Endodermal cell (in vitro differentiated cells): ENCODE data around the gene TUT7. TPM values are rescaled to one million over a fixed set of nuclear protein-coding genes. Genes with fewer than 3 reads are reported as not detected.

Experiments used
- DNase-seq: peaks from one replicate; pipeline ENCODE4 v3.0.0-alpha.2; 2017
- H3K27ac ChIP-seq: 2 replicates; pipeline ENCODE4 v1.5.1; 2013; ENCODE audit warnings: mild to moderate bottlenecking, low read depth, low read length, moderate library complexity
- H3K27me3 ChIP-seq: 2 replicates; pipeline ENCODE4 v1.6.1; 2013; ENCODE audit warnings: mild to moderate bottlenecking, low read length, moderate library complexity; ENCODE audit not compliant: insufficient read depth, control insufficient read depth, poor library complexity, severe bottlenecking
- H3K36me3 ChIP-seq: 2 replicates; pipeline ENCODE4 v1.7.0; 2013; ENCODE audit warnings: mild to moderate bottlenecking, low read length, moderate library complexity; ENCODE audit not compliant: control insufficient read depth, insufficient read depth
- H3K4me1 ChIP-seq: one replicate; pipeline ENCODE4 v1.7.0; 2013; ENCODE audit warnings: low read length; ENCODE audit not compliant: control insufficient read depth, insufficient read depth
- H3K4me3 ChIP-seq: 2 replicates; pipeline ENCODE4 v1.5.1; 2013; ENCODE audit warnings: mild to moderate bottlenecking, low read length, moderate library complexity
- H3K9ac ChIP-seq: 2 replicates; pipeline ENCODE4 v1.6.1; 2013; ENCODE audit warnings: mild to moderate bottlenecking, low read length, moderate library complexity; ENCODE audit not compliant: poor library complexity, severe bottlenecking; ENCODE audit errors: extremely low read depth
- H3K9me3 ChIP-seq: 2 replicates; pipeline ENCODE4 v1.6.1; 2013; ENCODE audit warnings: mild to moderate bottlenecking, low read length, moderate library complexity; ENCODE audit not compliant: control insufficient read depth
- H3K27ac Mint-ChIP-seq: 2 replicates; pipeline ENCODE4 v1.8.0; 2020; ENCODE audit warnings: mixed read lengths
- H3K27me3 Mint-ChIP-seq: 2 replicates; pipeline ENCODE4 v1.8.0; 2021; ENCODE audit warnings: mild to moderate bottlenecking, mixed read lengths; ENCODE audit not compliant: insufficient read depth
- H3K36me3 Mint-ChIP-seq: 2 replicates; pipeline ENCODE4 v1.8.0; 2020; ENCODE audit warnings: low read depth, mixed read lengths
- H3K4me1 Mint-ChIP-seq: 2 replicates; pipeline ENCODE4 v1.8.0; 2020; ENCODE audit warnings: mixed read lengths
- H3K4me3 Mint-ChIP-seq: 2 replicates; pipeline ENCODE4 v1.8.0; 2020; ENCODE audit warnings: mild to moderate bottlenecking, moderate library complexity, mixed read lengths
- H3K9me3 Mint-ChIP-seq: 2 replicates; pipeline ENCODE4 v1.8.0; 2020; ENCODE audit warnings: mild to moderate bottlenecking, mixed read lengths
- WGBS, 2 experiments: methylation state at CpG; one replicate each; pipeline versions ENCODE4 v1.1.5 to v1.1.7; 2013; ENCODE audit warnings: missing lambda C conversion rate in 2 of 2, mixed read lengths in 1 of 2; ENCODE audit not compliant: insufficient coverage in 1 of 2, insufficient read length in 1 of 2; 5-methylcytosine and 5-hydroxymethylcytosine counted together
- total RNA-seq, 2 donors: library from RNA; stranded (reverse); fragmentation: NEBNext Ultra II Directional in 1 of 2; extraction: Animal tissue kit (Norgen Biotek cat#: 25700) in 1 of 2; gene quantifications; 2 replicates in 1 of 2; 3 replicates in 1 of 2; pipeline ENCODE4 v1.2.1, GENCODE V29; 2021
- TF ChIP-seq, protein P1 (sequence below): fragments of 200-600 bp; sonication (generic); conservative IDR thresholded peaks from 2 replicates; pipeline ENCODE4 v1.5.0; 2021; ENCODE audit warnings: antibody characterized with exemption, mild to moderate bottlenecking

TUT7 gene
- total RNA-seq, 2 donors from 2014 or later, result 25.8 to 38.3 TPM

GRCh38 chr9:86263876-86264275 is 90.3 kb downstream of the TUT7 start:
- peaks cover 27% of the 10 kb centered on the region for H3K36me3 Mint-ChIP-seq
- no peak overlapping the region for H3K27ac Mint-ChIP-seq
- TF ChIP-seq, protein P1, sequence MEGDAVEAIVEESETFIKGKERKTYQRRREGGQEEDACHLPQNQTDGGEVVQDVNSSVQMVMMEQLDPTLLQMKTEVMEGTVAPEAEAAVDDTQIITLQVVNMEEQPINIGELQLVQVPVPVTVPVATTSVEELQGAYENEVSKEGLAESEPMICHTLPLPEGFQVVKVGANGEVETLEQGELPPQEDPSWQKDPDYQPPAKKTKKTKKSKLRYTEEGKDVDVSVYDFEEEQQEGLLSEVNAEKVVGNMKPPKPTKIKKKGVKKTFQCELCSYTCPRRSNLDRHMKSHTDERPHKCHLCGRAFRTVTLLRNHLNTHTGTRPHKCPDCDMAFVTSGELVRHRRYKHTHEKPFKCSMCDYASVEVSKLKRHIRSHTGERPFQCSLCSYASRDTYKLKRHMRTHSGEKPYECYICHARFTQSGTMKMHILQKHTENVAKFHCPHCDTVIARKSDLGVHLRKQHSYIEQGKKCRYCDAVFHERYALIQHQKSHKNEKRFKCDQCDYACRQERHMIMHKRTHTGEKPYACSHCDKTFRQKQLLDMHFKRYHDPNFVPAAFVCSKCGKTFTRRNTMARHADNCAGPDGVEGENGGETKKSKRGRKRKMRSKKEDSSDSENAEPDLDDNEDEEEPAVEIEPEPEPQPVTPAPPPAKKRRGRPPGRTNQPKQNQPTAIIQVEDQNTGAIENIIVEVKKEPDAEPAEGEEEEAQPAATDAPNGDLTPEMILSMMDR, result no peak

GRCh38 chr9:86262492-86262891 is 91.7 kb downstream of the TUT7 start:
- H3K27ac ChIP-seq, result peak overlapping the region; percentile 58
- H3K36me3 ChIP-seq, result peaks cover 23% of the 10 kb centered on the region
- H3K4me1 ChIP-seq, result no peaks in the 10 kb centered on the region
- DNase-seq, result no peak
- Mint-ChIP-seq H3K4me3 (no peak overlapping the region), H3K9me3 (no peaks in the 10 kb centered on the region), H3K36me3 (peaks cover 23% of the 10 kb centered on the region), H3K27ac (peak overlapping the region; percentile 39), H3K27me3 (no peaks in the 10 kb centered on the region), H3K4me1 (no peaks in the 10 kb centered on the region)
- no peaks in the 10 kb centered on the region for H3K27me3 ChIP-seq
- no peak overlapping the region for H3K4me3 ChIP-seq
- no peak overlapping the region for H3K9ac ChIP-seq
- TF ChIP-seq, protein P1, result no peak
- 30 to 69% methylated on average over 2 to 4 of the region's 4 CpGs for WGBS, 2 experiments
- no peaks in the 10 kb centered on the region for H3K9me3 ChIP-seq

More at GRCh38 chr9:86263876-86264275, 90.3 kb downstream of the TUT7 start:
- no peaks in the 10 kb centered on the region for H3K27me3 Mint-ChIP-seq
- Histone ChIP-seq H3K4me3 (no peak overlapping the region), H3K4me1 (no peaks in the 10 kb centered on the region), H3K36me3 (peaks cover 27% of the 10 kb centered on the region), H3K9me3 (no peaks in the 10 kb centered on the region), H3K27me3 (no peaks in the 10 kb centered on the region), H3K27ac (no peak overlapping the region), H3K9ac (no peak overlapping the region)
- H3K9me3 Mint-ChIP-seq, result no peaks in the 10 kb centered on the region
- DNase-seq, result no peak
- WGBS, 2 experiments, result 92 to 96% methylated on average over 5 to 6 of the region's 6 CpGs
- H3K4me1 Mint-ChIP-seq, result no peaks in the 10 kb centered on the region
- no peak overlapping the region for H3K4me3 Mint-ChIP-seq

DNA sequence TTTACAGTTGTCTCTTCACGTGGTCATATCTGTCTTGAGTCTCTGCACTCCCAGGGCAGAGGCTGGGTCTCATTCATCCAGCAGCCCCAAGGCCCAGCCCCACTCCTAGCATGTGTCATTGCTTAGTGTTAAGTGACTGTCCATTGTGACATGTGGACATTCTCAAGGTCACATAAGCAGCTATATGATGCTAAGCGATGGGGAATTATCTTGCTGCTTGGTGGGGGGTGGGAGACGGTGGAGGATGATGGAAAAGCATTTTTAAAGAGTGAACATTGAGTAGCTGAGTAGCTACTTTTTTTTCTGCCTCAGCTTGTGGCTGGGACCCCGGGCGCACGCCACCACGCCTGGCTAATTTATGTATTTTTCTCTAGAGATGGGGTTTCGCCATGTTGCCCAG is 94.7 kb downstream of the TUT7 start, which contains the start of gene C9orf153:
Gene C9orf153, minus strand, starts transcription at position 101 of the 400 bp plus-strand sequence. CDS start 30,054 bp downstream, outside the sequence.
- H3K27ac Mint-ChIP-seq, result no peak within 1 kb of the TSS
- no peak within 1 kb of the TSS for H3K4me3 Mint-ChIP-seq
- no peaks in the 10 kb centered on the region for H3K4me1 Mint-ChIP-seq
- no peaks in the 10 kb centered on the region for H3K9me3 Mint-ChIP-seq
- no peak for DNase-seq
- peaks cover 20% of the 10 kb centered on the region for H3K36me3 Mint-ChIP-seq
- TF ChIP-seq, protein P1, result no peak
- no peak within 1 kb of the TSS for H3K4me3 ChIP-seq
- no peaks in the 10 kb centered on the region for H3K27me3 Mint-ChIP-seq
- WGBS, 2 experiments, result 88 to 94% methylated on average over 3 to 8 of the region's 8 CpGs
- H3K27me3 ChIP-seq, result no peaks in the 10 kb centered on the region
- no peaks in the 10 kb centered on the region for H3K4me1 ChIP-seq
- no peak within 1 kb of the TSS for H3K9ac ChIP-seq
- H3K9me3 ChIP-seq, result no peaks in the 10 kb centered on the region
- no peak within 1 kb of the TSS for H3K27ac ChIP-seq
- peaks cover 14% of the 10 kb centered on the region for H3K36me3 ChIP-seq
